A673 (cell line): Measurements from ENCODE around the gene TGFBR3L. TPM values are rescaled to one million over a fixed set of nuclear protein-coding genes. Genes with fewer than 3 reads are reported as not detected.

Source experiments
- BruUV-seq: library from RNA; stranded (reverse); fragments of 400-500 nt; replicated peaks from 2 replicates; lab custom pipeline; 2021; lab: Mats Ljungman, UMichigan
- CTCF ChIA-PET: fragments of 300-600 bp; sonication (Branson Sonifier 250); formaldehyde crosslinking; loops from one replicate; lab custom pipeline; 2022; ENCODE audit warnings: antibody characterized with exemption; lab: Charles Lee
- POLR2A ChIA-PET: fragments of 300-600 bp; sonication (Branson Sonifier 250); formaldehyde crosslinking; loops from one replicate; lab custom pipeline; 2022; ENCODE audit warnings: antibody characterized with exemption; ENCODE audit not compliant: low non-redundant PET; lab: Charles Lee
- DNase-seq: peaks from one replicate; pipeline ENCODE4 v3.0.0-alpha.2; 2015; ENCODE audit warnings: low spot score
- H3K27ac ChIP-seq: fragments of 200-600 bp; sonication (generic); 2 replicates; pipeline ENCODE4 v1.5.1; 2016; ENCODE audit warnings: mixed run types, low read depth, mild to moderate bottlenecking, mixed read lengths, antibody characterized with exemption, low read length; ENCODE audit not compliant: poor library complexity, severe bottlenecking
- H3K27me3 ChIP-seq: fragments of 200-600 bp; sonication (generic); replicated peaks from 2 replicates; pipeline ENCODE4 v1.6.1; 2017; ENCODE audit warnings: mixed run types, low read depth, mild to moderate bottlenecking, mixed read lengths, antibody characterized with exemption, low read length; ENCODE audit not compliant: insufficient read depth, poor library complexity
- H3K36me3 ChIP-seq: fragments of 200-600 bp; sonication (generic); 2 replicates; pipeline ENCODE4 v1.6.1; 2016; ENCODE audit warnings: mixed run types, mild to moderate bottlenecking, mixed read lengths, antibody characterized with exemption, low read length; ENCODE audit not compliant: insufficient read depth, poor library complexity, severe bottlenecking
- H3K4me1 ChIP-seq: fragments of 200-600 bp; sonication (generic); 2 replicates; pipeline ENCODE4 v1.6.1; 2017; ENCODE audit warnings: mixed run types, mild to moderate bottlenecking, mixed read lengths, antibody characterized with exemption, low read length; ENCODE audit not compliant: insufficient read depth, poor library complexity, severe bottlenecking
- H3K4me3 ChIP-seq: fragments of 200-600 bp; sonication (generic); 2 replicates; pipeline ENCODE4 v1.5.1; 2016; ENCODE audit warnings: low read depth, mixed run types, mild to moderate bottlenecking, mixed read lengths, low read length; ENCODE audit not compliant: poor library complexity, severe bottlenecking
- H3K9me3 ChIP-seq: fragments of 200-600 bp; sonication (generic); 2 replicates; pipeline ENCODE4 v1.6.1; 2016; ENCODE audit warnings: mixed run types, low read depth, mild to moderate bottlenecking, mixed read lengths, antibody characterized with exemption, low read length; ENCODE audit not compliant: poor library complexity, severe bottlenecking
- CTCF ChIP-seq: fragments of 300-800, 200-600 bp; sonication (generic); conservative IDR thresholded peaks from 2 replicates; pipeline ENCODE4 v1.5.1; 2017; ENCODE audit warnings: low read depth, mild to moderate bottlenecking, antibody characterized with exemption, low read length, moderate library complexity, mixed read lengths
- EZH2 ChIP-seq: fragments of 200-600 bp; sonication (generic); IDR thresholded peaks from 2 replicates; pipeline ENCODE4 v1.6.1; 2017; ENCODE audit warnings: borderline replicate concordance, low read depth, mild to moderate bottlenecking, mixed read lengths, antibody characterized with exemption, low read length; ENCODE audit not compliant: poor library complexity, severe bottlenecking
- intact Hi-C: fragments of 100-400 bp; cut with micrococcal nuclease; formaldehyde crosslinking; loops from one replicate; pipeline ENCODE4 v1.10.0; 2022; ENCODE audit not compliant: unreplicated experiment
- total RNA-seq: library from RNA; stranded (reverse); gene quantifications from 2 replicates; pipeline ENCODE4 v1.2.3, GENCODE V29; 2021

Gene TGFBR3L
- total RNA-seq, 1 experiment from 2014 or later = 1.6 TPM

- ChIA-PET POLR2A (no interaction called here), CTCF (interaction anchor here (0.7 to 2.5 kb wide), 5 partner anchors 18 to 353 kb away, joined by 3 to 11 read pairs (median 5); partner anchors contain the start of genes MAP2K7 and TIMM44)
- no peak for DNase-seq
- H3K4me1 ChIP-seq = peaks cover 54% of the 10 kb centered on the region
- intact Hi-C loops = loop anchor here (5.0 kb wide), 1 partner anchor 49 kb away; the partner anchor contains the start of gene PRR36
- H3K4me3 ChIP-seq = peak overlapping the region; percentile 43
- H3K9me3 ChIP-seq = no peaks in the 10 kb centered on the region
- BruUV-seq = no TSS peak
- peaks cover 15% of the 10 kb centered on the region for H3K36me3 ChIP-seq
- peak overlapping the region; percentile 55 for H3K27ac ChIP-seq
- H3K27me3 ChIP-seq = peaks cover 6% of the 10 kb centered on the region
- no peak for TF ChIP-seq CTCF
Observed at GRCh38 chr19:7921302-7921966, 6.8 kb downstream of the TGFBR3L start.

GRCh38 chr19:7921967-7922835 is 7.6 kb downstream of the TGFBR3L start:
- H3K4me1 ChIP-seq = peaks cover 47% of the 10 kb centered on the region
- H3K4me3 ChIP-seq = no peak overlapping the region
- intact Hi-C loops = loop anchor here (5.0 kb wide), 1 partner anchor 50 kb away; the partner anchor contains the start of gene PRR36
- DNase-seq = no peak
- H3K27me3 ChIP-seq = no peaks in the 10 kb centered on the region
- no peaks in the 10 kb centered on the region for H3K9me3 ChIP-seq
- ChIA-PET CTCF (interaction anchor here (2.5 kb wide), 1 partner anchor 22 kb away, joined by 10 read pairs; the partner anchor contains the start of gene TIMM44), POLR2A (no interaction called here)
- TSS peak; percentile 49 for BruUV-seq
- H3K36me3 ChIP-seq = peaks cover 15% of the 10 kb centered on the region
- no peak overlapping the region for H3K27ac ChIP-seq
- no peak for TF ChIP-seq EZH2
- no peak for TF ChIP-seq CTCF

- ChIA-PET POLR2A (no interaction called here), CTCF (no interaction called here)
- intact Hi-C loops = loop anchor here (5.0 kb wide), 1 partner anchor 51 kb away; the partner anchor contains the start of gene PRR36
- no peak overlapping the region for H3K27ac ChIP-seq
- H3K27me3 ChIP-seq = no peaks in the 10 kb centered on the region
- H3K36me3 ChIP-seq = peaks cover 15% of the 10 kb centered on the region
- no peak for DNase-seq
- TF ChIP-seq EZH2 (no peak), CTCF (no peak)
- H3K4me1 ChIP-seq = peaks cover 41% of the 10 kb centered on the region
- BruUV-seq = no TSS peak
- H3K4me3 ChIP-seq = no peak overlapping the region
- H3K9me3 ChIP-seq = no peaks in the 10 kb centered on the region
Observed at GRCh38 chr19:7922836-7923195, 8.2 kb downstream of the TGFBR3L start.
